22Rv1 (cell line): ENCODE data around the gene WDR87.

Experiments used
- CTCF ChIP-seq: fragments of 450-650 bp; IDR thresholded peaks from 2 replicates; pipeline ENCODE4 v1.5.1; 2017; ENCODE audit warnings: mild to moderate bottlenecking
- ZFX ChIP-seq: fragments of 450-650 bp; IDR thresholded peaks from 2 replicates; pipeline ENCODE4 v1.6.1; 2017; ENCODE audit warnings: antibody characterized with exemption, borderline replicate concordance

- no peak for TF ChIP-seq CTCF
- TF ChIP-seq ZFX, result no peak
Measured at GRCh38 chr19:37864501-37864900, 41.9 kb downstream of the WDR87 start.
